ENCODE data around the gene FLG2.

FLG2 gene

DNA sequence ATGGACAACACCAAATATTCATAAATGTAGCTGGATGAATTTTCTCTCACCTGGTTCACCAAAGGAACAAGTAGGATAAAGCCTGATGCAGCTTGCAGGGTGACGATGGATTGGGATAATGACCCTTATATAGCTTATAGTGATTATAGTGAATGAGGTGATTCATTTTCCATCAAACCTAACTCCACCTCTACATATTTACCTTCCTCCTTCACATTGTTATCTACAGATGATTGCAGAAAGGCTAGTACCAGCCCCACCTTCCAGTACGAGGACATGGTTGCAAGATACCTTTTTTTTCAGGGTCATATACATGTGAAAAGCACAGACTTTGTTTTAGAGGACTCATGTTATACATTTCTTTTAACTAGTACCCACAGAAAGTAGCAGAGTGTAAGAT lies at the start of gene FLG2:
TSS of gene FLG2 (minus strand) at position 101 of the 400 bp plus-strand sequence. CDS start 1,122 bp downstream, outside the sequence.
- DNase-seq (ENCODE audit: low read depth): no peak

DNA sequence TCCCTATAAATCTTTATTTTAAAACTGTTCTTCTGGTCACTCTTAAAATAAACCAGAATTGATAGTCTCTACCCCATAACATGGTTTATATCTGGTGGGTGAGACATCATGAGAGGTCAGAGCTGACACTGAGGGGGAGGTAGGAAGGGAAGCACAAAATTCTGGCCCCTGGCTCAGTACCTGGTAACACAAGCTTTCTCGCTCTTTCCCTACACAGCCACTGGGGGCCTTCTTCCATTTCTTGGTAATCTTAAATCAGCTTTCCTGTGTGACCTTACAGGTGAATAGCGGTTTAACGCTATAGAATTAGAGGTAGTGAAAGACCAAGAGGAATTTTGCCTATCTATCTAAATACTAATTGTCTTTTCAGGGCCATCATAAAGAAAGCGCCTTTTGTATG lies 48.9 kb upstream of the FLG2 start:
- no peak for DNase-seq (ENCODE audit: low read depth)

DNA sequence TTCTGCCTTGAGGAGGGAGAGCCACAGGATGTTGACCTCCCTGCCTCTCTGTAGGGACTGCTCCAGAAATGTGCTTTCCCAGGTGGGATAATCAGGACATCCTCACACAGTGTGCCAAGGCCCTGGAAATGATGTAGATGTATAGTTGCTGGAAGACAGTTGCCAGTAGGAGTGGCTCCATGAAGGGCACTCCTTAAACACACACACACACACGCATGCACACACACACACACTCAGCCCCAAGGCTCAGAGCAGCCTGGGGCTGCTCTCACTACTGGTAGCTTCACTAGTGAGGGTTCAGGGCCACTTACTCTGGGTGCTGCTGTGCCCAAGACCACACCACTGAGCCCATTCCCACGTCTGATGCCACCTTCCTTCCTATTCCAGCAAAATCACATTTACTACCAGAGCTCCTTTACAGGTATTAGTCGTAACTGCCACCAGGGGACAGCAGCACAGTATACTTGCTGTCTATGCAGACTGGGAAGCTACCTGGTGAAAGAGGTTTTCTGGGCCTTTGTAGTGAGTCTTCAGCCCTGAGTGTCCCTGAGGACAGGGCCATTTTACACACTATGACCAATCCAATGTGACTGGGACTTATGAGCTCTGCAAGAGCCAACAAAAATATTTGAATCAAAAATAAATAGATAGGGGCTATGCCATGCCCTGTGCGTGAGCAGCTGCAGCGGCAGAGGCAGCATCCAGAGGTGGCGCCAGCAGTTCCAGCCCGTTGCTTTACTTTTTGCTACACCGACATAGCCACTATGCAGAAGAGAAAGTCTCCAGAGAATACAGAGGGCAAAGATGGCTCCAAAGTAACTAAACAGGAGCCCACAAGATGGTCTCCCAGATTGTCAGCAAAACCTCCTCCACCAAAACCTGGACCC lies 39.2 kb upstream of the FLG2 start:
- no peak for DNase-seq (ENCODE audit: low read depth)

DNA sequence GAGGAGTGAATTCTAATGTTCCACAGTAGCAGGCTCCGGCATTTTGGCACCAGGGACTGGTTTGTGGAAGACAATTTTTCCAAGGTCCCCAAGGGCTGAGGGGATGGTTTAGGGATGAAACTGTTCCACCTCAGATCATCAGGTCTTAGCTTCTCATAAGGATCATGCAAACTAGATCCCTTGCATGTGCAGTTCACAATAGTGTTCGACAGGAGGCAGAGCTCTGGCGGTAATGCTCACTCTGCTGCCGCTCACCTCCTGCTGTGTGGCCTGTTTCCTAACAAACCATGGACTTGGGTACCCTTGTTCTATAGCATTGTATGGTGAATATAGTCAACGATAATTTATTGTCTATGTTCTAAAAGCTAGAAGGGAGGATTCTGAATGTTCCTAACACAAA lies 37.7 kb upstream of the FLG2 start:
- DNase-seq (ENCODE audit: low read depth): no peak

DNA sequence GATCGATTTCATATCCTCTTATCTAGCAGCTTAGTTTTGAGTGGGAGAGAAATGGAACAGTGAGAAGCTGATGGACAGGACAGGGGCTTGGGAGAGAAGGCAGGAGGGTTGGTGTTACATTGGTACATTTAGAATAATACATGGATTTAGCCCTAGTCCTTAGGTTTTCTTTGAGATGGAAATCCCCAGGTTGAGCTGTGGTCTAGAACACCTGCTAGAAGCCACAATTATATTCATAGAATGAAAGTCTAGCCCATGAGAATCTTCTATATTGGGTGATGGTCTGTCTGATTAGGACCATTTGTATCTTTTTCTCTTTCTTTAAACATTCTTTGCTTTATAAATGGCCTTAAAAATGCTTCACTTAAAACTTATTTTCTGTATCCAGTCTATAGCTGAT lies 34.3 kb upstream of the FLG2 start:
- DNase-seq (ENCODE audit: low read depth): no peak

DNA sequence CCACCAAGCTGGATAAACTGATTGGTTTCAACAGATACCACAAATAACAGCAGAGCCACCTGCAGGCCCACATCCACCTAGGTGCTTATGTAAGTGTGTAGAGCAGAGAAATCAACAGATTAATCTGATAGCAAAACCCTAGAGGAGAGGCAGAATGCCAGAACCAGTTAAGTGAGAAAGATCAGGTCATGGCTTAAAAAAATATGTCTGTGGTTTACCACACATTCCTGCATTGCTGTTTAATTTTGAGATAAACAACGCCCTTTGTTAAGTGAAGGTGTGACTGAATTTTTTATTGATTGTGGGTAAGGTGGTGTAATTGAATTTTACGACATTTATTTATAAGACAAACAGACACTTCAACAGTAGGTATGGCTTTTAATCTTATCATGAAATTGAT lies 33.1 kb upstream of the FLG2 start:
- DNase-seq (ENCODE audit: low read depth): no peak

DNA sequence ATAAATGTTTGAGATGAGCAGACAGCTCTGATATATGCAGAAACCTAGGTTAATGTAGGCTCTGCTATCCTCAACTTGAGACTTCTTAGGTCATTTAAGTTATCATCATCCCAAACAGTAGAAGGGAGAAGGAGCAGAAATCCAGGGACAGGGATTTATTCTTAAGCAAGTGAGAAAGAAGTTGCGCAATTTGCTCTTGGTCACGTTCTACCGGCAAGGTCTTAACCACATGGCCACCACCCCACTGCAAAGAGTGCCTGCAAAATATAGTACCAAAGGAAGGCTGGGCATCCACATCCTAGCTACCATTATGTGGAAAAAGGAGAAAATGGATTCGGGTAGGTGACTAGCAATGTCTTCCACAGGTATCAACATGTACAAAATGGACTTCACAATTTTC lies 29.1 kb upstream of the FLG2 start:
- DNase-seq (ENCODE audit: low read depth): no peak

DNA sequence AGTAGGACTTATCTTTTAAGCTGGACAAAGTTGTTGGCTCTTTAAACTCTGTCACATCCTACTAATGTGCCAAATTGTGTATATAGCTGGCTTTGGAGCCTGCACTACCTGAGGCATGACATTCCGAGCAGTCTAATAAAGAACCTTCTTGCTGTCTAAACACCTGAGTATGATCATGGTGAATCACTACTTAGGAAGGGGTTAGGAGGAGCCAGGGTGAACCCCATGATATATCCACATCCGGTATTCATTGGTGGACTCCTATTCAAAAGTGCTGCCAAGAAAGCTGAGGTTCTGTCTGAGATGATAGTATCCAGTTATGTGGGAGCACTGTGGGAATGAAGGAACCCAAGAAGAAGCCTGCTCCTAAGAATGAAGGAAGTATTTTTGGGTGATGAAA lies 27.1 kb upstream of the FLG2 start:
- DNase-seq (ENCODE audit: low read depth): no peak

DNA sequence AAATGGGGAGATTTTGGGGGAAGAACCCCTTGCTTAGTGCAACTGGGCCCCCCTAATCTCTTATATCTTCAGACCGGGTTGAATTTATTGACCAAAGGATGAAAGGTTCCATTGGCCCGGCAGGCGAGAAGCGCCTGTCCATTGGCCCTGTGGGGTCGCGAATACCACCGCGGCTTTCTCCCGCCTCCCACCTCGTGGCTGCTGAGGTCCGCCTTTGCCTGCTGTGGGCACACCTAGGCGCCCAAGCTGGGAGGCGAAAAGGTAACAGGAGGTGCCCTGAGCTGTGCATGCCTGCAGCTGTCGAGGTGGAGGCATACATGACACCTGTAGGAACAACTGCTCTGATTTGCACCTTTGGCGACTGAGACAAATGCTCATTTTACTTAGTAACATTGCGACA lies 21.1 kb upstream of the FLG2 start:
- DNase-seq (ENCODE audit: low read depth): no peak

DNA sequence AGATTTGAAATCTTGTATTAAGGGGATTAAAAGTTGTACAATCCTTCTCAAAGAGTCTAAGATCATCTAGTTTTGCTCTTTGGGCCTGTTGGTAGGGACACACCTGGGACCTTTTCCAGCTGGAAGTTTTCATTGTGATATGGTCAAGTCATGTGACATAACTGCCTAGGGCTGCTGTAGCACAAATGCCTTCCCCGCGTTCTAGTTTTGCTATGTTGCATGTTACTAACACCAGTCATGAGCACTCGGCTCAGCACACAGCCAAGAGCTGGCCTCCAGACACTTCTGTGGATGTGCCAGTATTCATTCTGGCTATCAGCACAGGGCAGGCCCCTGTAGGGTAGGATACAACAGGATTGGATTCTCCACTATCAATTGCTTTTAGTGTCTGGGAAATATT lies 14.6 kb upstream of the FLG2 start:
- DNase-seq (ENCODE audit: low read depth): no peak

DNA sequence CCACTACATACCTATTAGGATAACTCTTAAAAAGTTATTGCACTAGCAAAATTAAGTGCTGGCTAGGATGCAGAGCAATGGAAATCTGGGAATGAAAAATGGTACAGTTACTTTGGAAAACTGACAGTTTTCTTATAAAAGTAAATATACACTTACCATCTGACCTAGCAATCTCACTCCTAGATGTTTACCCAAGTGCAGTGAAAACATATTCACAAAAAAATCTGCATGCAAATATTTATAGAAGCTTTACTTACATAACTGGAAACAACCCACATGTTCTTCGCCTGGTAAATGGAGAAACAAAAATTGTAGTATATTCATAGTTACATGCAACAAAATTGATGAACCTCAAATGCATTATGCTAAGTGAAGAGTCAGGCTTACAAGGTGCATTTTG lies 12.9 kb upstream of the FLG2 start:
- no peak for DNase-seq (ENCODE audit: low read depth)

DNA sequence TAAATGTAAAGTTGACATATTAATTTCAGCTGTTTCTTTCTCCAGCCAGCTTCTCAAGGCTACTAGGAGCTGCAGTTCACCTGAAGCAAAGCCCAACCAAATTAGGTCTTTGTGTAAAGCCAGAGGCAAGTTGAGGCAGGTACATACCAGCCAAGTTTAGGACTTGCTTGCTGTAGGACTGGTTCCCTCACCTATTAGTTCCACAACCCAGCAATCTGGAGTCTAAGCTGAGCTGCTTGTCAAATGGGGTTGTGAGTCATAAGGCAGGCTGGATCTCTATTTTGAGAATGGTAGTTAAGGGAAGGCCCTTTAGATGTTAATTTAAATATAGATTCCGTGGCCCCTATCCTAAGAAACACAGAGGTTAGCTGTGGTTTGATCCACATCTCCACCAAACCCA lies 7.6 kb upstream of the FLG2 start:
- no peak for DNase-seq (ENCODE audit: low read depth)

DNA sequence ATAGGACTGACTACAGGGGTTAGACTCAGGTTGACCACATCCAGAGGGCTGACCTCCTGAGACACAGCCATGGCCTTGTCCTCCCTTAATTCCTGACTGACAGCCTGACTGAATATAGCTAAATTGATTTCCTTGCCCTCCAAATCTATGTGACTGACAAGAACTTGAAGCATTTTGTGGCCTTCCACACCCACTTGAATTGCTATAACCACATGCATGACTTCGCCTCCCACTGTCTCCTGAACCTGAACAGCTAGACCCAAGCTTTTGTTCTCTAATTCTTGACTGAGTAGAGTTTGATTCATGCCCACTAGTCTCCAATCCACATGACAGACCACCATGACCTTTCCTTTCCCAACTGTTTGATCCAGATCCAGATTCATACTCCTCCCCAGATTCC lies 3.1 kb downstream of the FLG2 start:
- no peak for DNase-seq (ENCODE audit: low read depth)

DNA sequence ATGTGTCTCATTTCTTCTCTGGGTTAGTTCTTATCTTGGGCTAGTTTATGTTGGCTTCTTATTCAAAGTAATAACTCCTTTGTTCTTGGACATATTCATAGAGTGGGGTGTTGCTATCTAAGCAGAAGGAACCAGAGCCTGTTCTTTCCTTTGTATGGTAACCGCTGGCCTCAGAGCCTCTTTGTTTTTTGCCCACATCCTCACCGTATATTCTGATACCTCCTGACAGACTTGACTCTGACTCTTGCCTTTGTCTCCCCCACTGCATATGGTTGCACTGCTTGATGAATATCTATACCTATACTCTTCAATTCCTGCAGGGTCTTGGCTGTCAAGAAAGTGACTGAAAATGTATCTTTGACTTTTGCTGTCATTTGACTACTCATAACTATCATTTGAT lies 10.2 kb downstream of the FLG2 start:
- DNase-seq (ENCODE audit: low read depth): no peak

DNA sequence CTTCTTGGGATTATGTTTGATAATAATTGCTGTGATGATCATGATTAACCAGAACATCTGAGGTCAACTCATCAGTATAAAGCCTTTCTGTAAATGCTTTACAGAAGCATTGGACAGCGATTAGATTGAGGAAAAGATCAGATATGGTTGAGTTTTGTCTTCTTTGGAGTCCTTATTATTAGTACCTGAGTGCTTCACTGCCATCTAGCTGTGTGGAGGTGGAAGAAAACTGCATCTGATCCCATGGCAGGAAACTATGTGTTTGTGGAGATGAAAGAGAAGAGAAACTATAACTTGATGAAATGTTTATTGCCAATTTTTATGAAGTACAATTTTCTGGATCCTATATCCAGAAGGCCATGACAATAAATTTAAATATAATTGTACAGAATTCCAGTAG lies 11.4 kb downstream of the FLG2 start:
- DNase-seq (ENCODE audit: low read depth): no peak

DNA sequence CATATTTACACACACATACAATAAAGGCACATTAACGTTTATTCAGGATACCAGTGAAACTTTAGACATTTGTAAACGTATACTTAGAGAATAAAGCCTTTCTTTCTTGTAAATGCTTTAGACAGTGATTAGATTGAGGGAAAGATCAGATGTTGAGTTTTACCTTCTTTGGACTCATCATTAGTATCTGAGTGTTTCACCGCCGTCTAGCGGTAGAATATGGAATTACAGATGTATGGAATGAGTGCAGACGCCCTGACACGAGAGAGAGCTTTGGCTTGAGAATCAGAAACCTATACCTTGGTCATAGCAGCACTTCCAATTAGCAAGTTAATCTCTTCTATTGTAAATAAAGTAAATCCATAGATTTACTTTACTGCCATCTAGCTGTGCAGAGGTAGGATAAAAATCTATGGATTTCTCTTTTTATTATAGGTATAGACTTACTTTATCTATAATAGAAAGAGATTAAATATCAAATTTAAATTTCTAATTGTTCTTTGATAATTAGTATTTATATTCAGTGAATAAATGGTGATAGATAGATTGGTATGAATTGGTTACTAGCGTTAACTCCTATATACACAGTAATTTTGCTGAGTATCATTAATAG lies 12.6 kb downstream of the FLG2 start:
- DNase-seq (ENCODE audit: low read depth): peak; percentile 9

DNA sequence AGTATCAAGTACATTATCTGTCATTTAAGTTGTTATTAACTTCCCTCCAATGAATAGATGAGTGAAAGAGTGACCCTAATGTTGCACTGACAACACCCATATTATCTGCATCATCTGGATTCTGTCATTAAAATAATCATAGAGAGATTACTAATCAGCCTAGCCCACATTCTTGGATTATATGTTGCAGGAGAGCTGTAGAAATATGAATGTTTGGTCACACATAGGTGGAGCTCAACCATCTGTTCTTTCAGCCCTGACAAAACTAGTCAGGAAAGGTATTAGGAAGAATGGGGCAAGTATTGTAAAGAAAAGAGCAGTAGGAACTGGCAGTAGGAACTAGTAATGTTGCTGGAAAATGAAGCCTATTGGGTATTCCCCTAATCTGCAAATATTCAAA lies 15.4 kb downstream of the FLG2 start:
- DNase-seq (ENCODE audit: low read depth): no peak

DNA sequence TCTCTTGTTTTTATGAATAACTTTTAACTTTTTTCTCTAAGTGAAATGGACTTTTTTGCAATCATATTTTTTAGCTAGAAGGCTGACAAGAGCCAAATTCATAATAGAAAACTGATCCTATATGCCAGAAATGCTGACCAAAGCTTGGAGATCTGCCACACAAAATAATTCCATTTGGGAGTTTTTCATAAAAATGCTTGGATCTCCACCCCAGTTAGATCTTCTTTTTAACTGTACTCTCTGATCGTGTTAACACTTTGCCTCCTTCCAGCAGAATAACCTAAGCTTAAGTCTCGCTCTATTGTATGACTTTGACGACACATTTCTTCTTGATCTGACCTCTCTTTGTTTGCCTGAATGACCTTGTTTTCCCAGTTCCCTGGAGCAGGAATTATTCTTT lies 16.8 kb downstream of the FLG2 start:
- DNase-seq (ENCODE audit: low read depth): no peak

DNA sequence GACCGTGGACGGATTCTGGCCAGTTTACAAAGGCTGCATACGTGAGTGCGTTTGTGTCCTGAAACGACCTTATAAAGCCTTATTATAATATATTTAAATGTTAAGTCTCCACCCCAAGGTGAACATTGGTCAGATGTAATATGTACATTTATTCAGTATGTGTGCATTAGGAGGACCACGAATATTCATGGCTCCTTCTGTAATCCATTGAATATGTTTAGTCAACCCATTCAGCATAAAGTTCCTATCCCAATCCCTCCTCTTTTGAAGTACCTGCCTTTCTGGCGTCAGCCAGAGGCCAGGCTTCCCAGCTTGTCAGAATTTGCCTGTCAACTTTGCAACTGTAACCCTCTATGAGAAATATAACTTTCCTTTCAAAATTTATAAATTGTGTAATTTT lies 24.4 kb downstream of the FLG2 start:
- DNase-seq (ENCODE audit: low read depth): no peak

DNA sequence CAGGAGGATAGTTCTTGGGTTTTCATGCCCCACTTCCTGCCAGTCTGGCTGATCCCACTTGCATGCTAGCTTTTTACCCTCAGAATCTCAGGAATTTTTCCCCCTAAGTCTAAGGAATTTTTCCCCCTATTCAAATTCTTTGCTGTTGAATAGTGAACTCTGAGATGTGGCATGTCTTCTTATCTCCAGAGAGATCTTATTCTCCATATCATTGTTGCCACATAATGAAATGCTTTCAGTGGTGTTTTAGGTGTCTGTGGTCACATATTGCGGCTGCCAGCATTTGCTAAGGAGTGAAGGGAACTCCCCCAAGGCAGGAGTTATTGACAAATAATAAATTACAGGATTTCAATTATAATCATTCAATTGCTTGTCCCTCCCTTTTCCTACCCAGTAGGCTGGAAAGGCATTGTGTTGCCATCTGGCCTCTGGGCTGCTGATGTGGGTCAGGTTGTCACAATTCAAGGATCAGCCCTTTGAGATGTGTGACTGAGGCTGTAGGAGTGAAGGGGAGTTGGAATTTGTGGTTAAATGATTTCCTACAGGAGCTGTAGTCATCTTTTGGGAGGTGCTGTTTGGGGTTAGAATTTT lies 30.9 kb downstream of the FLG2 start:
- DNase-seq (ENCODE audit: low read depth): no peak

DNA sequence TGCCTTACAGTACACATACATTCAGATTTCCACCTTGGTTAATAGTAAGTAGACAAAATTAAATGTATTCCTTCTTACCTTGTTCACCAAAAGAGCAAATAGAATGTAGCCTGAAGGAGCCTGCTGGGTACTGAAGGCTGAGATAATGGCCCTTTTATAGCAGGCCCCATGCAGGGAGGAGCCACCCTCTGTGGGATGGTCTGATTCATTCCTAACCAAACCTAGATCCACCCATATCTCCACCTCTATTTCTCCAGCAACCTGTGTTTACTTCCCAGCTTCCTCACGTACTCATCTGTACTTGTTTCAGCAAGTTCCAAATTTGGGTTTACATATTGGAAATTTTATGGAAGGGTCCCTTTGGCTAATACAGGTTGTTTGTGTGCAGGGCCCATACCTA lies 34.7 kb downstream of the FLG2 start, which contains the start of gene FLG:
TSS of gene FLG (minus strand) at position 129 of the 400 bp plus-strand sequence. CDS start 9,783 bp downstream, outside the sequence.
- no peak for DNase-seq (ENCODE audit: low read depth)

DNA sequence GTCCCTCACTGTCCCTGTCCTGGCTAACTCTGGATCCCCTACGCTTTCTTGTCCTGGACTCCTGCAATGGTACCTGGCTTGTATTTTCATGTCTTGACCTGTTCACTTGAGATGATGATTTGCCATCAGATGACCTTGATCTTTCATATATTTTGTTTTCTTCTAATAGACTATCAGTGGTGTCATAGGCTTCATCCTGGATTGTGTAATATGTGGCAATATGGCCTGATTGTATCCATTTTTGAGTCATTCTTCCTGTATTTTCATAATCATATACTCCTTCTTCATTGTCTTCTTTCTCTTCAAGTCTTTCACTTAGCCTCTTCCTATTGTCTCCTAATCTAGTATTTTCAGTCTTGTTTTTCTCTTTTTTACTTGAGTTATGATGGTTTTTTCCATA lies 45.8 kb downstream of the FLG2 start:
- DNase-seq (ENCODE audit: low read depth): no peak

DNA sequence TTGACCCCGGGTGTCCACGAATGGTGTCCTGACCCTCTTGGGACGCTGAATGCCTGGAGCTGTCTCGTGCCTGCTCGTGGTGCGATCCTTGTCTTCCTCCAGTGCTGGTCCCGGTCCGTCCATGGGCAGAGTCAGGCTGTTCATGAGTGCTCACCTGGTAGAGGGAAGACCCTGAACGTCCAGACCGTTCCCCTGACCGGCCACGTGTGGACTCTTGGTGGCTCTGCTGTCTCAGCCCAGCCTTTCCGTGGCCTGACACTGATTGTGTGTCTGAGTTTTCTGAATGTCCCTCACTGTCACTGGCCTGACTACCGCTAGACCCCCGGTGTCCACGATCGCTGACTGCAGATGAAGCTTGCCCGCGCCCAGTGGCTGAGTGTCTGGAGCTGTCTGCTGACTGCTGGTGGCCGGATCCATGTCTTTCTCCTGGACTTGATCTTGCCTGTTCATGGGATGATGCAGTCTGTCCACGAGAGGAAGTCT lies 46.4 kb downstream of the FLG2 start:
- no peak for DNase-seq (ENCODE audit: low read depth)
